DND-41 (cell line): ENCODE results near the gene PSG4.
"Not testable (repeated sequence)": the region's sequence is repeated elsewhere in the genome, so short reads cannot be mapped to it uniquely, and the experiment has no call there.

Experiments used
- ATAC-seq: fragments of 200-7000 bp; cut with Tn5 transposase; 3 replicates; pipeline ENCODE4 v1.9.1; 2021; ENCODE audit warnings: low read depth; ENCODE audit not compliant: insufficient read depth
- DNase-seq: peaks from one replicate; pipeline ENCODE4 v3.0.0-alpha.2; 2020
- H2AFZ ChIP-seq: 2 replicates; pipeline ENCODE4 v1.6.0; 2012; ENCODE audit warnings: low read depth, low read length
- H3K27ac ChIP-seq: 2 replicates; pipeline ENCODE4 v1.5.1; 2012; ENCODE audit warnings: low read length, inconsistent platforms
- H3K27me3 ChIP-seq: fragments of 200-600 bp; sonication (generic); 2 replicates; pipeline ENCODE4 v1.6.0; 2012; ENCODE audit warnings: low read length, mild to moderate bottlenecking, inconsistent platforms; ENCODE audit not compliant: insufficient read depth, poor library complexity
- H3K36me3 ChIP-seq: 2 replicates; pipeline ENCODE4 v1.5.1; 2012; ENCODE audit warnings: low read length, inconsistent platforms; ENCODE audit not compliant: insufficient read depth
- H3K4me1 ChIP-seq: 2 replicates; pipeline ENCODE4 v1.5.1; 2012; ENCODE audit warnings: mild to moderate bottlenecking, low read length; ENCODE audit not compliant: insufficient read depth
- H3K4me2 ChIP-seq: 2 replicates; pipeline ENCODE4 v1.6.0; 2012; ENCODE audit warnings: mild to moderate bottlenecking, moderate library complexity, low read length, inconsistent platforms; ENCODE audit not compliant: insufficient read depth
- H3K4me3 ChIP-seq, 2 experiments: fragments of 200-600 bp in 1 of 2; shearing (Covaris generic) in 1 of 2; 2 replicates each; pipeline ENCODE4 v1.5.1; 2012 to 2016; ENCODE audit warnings: inconsistent platforms in 2 of 2, low read length in 2 of 2, mild to moderate bottlenecking in 2 of 2, low read depth in 1 of 2, moderate library complexity in 1 of 2
- H3K79me2 ChIP-seq: 2 replicates; pipeline ENCODE4 v1.6.0; 2012; ENCODE audit warnings: low read length, inconsistent platforms; ENCODE audit not compliant: insufficient read depth
- H3K9ac ChIP-seq: 2 replicates; pipeline ENCODE4 v1.6.0; 2012; ENCODE audit warnings: low read depth, mild to moderate bottlenecking, inconsistent platforms, low read length, moderate library complexity
- H3K9me3 ChIP-seq: 2 replicates; pipeline ENCODE4 v1.5.1; 2012; ENCODE audit warnings: low read length, moderate library complexity, mild to moderate bottlenecking, inconsistent platforms; ENCODE audit not compliant: insufficient read depth, severe bottlenecking
- H4K20me1 ChIP-seq: 2 replicates; pipeline ENCODE4 v1.6.0; 2012; ENCODE audit warnings: low read length; ENCODE audit not compliant: insufficient read depth
- TF ChIP-seq, protein P1 (sequence below): IDR thresholded peaks from 2 replicates; pipeline ENCODE4 v1.5.1; 2012; ENCODE audit warnings: borderline replicate concordance, low read length, moderate library complexity, mild to moderate bottlenecking; ENCODE audit not compliant: poor library complexity, severe bottlenecking; ENCODE audit errors: extremely low read depth

The PSG4 gene

DNA sequence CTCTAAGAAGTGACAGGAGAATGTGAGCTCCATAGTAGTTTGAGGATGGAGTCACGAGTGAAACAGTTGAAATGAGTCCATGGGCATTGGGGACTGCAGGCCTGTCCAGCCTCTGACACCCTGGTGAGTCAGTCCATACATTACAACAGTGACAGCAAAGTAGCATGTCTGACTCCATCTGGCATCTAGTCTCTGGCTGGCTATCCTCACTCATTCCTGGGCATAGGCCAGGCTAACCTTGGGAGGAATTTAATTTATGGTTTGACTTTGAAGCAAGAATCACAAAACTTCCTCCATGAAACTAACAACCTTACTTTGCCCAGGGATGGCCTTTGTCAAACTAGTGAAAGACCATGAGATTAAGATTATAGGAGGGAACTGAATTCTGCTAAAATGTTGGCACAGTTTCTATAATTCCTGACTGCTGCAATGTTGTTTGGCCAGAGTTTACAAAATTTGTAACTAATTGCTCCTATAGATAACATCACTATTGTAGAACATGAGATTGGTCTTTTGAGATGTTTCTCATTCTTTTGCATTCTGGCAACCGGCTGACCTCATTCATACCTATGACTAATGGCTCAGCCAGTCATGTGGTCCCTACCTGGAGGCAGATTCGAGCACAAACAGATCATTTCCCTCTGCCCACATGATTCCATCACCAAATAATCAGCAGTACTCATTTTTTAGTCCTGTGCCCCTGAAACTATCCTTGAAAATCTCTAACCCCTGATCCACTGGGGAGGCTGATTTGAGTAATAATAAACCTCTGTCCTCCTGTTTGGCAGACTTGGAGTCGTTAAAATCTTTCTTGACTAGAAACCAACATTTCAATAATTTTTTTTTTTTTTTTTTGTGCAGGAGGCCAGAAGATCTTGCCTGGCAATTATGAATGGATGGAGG is 23.3 kb downstream of the PSG4 start:
- not testable (repeated sequence) for H3K4me3 ChIP-seq, H3K4me2 ChIP-seq, H3K9ac ChIP-seq, H3K27ac ChIP-seq, H3K27me3 ChIP-seq, ATAC-seq, H4K20me1 ChIP-seq, H3K9me3 ChIP-seq, H3K79me2 ChIP-seq, H3K36me3 ChIP-seq, H3K4me1 ChIP-seq, DNase-seq, H2AFZ ChIP-seq

DNA sequence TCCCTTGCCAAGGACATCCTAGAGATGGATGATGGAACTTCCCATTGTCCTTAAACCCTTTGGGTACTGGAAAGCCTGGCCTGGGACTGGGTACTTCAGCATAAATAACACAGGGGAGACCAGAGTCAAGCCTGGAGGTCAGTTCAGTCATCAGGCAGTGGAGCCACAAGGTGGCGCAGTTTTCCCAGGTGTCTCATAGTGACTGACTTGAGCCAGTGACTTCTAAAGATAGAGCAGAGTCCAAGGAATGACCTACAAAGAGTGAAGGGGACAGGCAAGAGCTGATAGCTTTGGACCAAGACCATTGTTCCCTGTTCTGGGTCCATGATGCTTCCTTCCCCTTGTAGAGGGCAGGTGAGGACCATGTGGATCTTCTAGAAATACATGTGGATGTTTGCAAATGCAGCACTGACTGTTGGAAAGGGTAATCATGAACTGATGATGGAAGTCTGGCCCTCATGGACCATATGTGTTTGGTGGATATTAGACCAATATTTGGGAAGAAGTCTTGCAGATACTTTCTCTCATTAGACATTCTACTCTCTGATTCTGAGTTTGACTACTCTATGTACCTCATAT is 25.8 kb downstream of the PSG4 start:
- H3K9ac ChIP-seq, DNase-seq, H4K20me1 ChIP-seq, H3K4me3 ChIP-seq, H3K27me3 ChIP-seq, H3K4me2 ChIP-seq, H3K36me3 ChIP-seq, H3K4me1 ChIP-seq, ATAC-seq, H3K9me3 ChIP-seq, H2AFZ ChIP-seq, H3K27ac ChIP-seq, H3K79me2 ChIP-seq: not testable (repeated sequence)
- TF ChIP-seq, protein P1, sequence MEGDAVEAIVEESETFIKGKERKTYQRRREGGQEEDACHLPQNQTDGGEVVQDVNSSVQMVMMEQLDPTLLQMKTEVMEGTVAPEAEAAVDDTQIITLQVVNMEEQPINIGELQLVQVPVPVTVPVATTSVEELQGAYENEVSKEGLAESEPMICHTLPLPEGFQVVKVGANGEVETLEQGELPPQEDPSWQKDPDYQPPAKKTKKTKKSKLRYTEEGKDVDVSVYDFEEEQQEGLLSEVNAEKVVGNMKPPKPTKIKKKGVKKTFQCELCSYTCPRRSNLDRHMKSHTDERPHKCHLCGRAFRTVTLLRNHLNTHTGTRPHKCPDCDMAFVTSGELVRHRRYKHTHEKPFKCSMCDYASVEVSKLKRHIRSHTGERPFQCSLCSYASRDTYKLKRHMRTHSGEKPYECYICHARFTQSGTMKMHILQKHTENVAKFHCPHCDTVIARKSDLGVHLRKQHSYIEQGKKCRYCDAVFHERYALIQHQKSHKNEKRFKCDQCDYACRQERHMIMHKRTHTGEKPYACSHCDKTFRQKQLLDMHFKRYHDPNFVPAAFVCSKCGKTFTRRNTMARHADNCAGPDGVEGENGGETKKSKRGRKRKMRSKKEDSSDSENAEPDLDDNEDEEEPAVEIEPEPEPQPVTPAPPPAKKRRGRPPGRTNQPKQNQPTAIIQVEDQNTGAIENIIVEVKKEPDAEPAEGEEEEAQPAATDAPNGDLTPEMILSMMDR, result peak; percentile 24

DNA sequence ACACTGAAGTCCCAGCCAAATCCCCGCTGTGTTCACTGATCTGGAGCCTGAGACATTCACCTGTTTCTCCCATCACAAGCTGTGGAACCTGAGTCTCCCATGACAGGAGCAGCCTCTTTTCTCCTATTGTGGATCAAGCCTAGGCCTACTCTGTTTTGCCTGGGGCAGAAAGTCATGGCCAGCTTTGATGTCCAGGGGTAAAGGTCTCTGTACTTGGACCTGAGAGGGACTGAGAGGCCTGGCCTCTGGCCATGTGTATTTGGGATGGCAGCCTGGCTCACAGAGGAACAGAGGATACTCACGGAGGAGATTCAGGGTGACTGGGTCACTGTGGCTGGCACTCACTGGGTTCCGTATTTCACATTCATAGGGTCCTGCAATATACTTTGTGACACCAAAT is 26.9 kb downstream of the PSG4 start:
- H3K79me2 ChIP-seq, H3K27me3 ChIP-seq, H3K4me2 ChIP-seq, H3K9me3 ChIP-seq, H3K36me3 ChIP-seq, ATAC-seq, H3K4me3 ChIP-seq, H3K4me1 ChIP-seq, DNase-seq, H4K20me1 ChIP-seq, H2AFZ ChIP-seq, H3K9ac ChIP-seq, H3K27ac ChIP-seq: not testable (repeated sequence)

DNA sequence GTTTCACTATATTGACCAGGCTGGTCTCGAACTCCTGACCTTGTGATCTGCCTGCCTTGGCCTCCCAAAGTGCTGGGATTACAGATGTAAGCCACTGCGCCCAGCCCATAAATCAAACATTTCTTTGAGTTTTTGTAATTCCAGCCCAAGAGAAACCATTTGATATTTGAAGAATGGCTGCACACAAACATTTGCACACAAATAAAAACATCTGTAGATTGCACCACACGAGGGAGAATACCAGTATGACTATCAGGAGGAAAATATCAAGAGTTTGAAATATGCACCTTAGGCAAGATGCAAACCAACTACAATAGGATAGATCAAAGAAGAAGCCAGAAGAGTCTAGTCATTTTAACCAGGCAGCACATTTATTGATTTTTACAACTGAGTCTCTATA is 39.5 kb downstream of the PSG4 start:
- DNase-seq, H3K4me2 ChIP-seq, H2AFZ ChIP-seq, H4K20me1 ChIP-seq, H3K9ac ChIP-seq, H3K36me3 ChIP-seq, H3K79me2 ChIP-seq, H3K9me3 ChIP-seq, H3K27ac ChIP-seq, ATAC-seq, H3K4me3 ChIP-seq, H3K27me3 ChIP-seq, H3K4me1 ChIP-seq: not testable (repeated sequence)

DNA sequence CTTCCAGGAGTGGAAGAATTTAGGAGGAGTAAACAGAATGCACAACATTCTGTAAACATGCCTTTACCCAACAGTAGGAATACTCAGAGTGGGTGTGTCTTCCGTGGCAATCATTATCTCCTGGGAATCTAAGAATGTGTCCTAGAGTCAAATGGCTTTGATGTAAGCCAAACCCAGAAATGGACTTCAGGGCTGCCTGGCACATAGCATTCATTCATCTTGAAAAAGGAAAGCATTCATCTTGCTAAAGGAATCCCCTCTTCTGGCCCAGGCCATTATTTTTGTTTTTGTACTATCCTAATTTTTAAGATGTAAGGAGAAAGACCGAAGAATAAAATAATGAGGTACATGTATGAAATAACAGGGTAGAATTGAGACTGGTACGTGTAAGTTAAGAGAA is 42.3 kb downstream of the PSG4 start:
- not testable (repeated sequence) for DNase-seq, H3K36me3 ChIP-seq, H3K27me3 ChIP-seq, H3K79me2 ChIP-seq, H3K4me3 ChIP-seq, H2AFZ ChIP-seq, ATAC-seq, H3K9me3 ChIP-seq, H3K9ac ChIP-seq, H3K4me2 ChIP-seq, H3K27ac ChIP-seq, H3K4me1 ChIP-seq, H4K20me1 ChIP-seq

DNA sequence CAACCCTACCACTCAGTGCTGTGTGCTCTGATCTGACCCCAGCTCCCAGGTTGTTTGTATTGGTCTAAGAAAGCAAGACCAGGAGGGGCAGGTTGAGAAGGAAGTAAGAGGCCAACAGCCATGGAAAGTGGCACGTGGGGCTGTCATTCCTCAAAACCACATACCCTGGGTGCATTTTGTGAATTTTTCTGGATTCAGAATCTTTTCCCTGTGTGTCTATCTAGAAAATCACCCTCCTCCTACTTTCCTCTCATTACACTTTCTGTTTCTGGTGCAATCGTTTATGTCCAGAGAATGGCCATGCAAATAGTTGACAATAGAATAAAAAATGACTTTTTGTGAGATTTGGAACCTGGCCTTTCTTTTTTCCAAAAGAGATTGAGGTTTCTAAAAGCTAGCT is 43.2 kb downstream of the PSG4 start:
- H3K4me1 ChIP-seq, DNase-seq, ATAC-seq, H3K9me3 ChIP-seq, H3K27me3 ChIP-seq, H3K4me2 ChIP-seq, H3K9ac ChIP-seq, H3K36me3 ChIP-seq, H3K79me2 ChIP-seq, H4K20me1 ChIP-seq, H2AFZ ChIP-seq, H3K4me3 ChIP-seq, H3K27ac ChIP-seq: not testable (repeated sequence)
